Spleen (tissue), 11 donors: ENCODE measurements around the gene INPP4A. TPM values are rescaled to one million over a fixed set of nuclear protein-coding genes. Genes with fewer than 3 reads are reported as not detected.
"Not testable (repeated sequence)": the region's sequence is repeated elsewhere in the genome, so short reads cannot be mapped to it uniquely, and the experiment has no call there.

Experiments used
- DNase-seq: peaks from one replicate; pipeline ENCODE4 v3.0.0-alpha.2; 2020
- H3K27ac ChIP-seq, 8 donors: fragments of 200-600 bp; sonication (generic) in 7 of 8; 1 replicate in 4 of 8; 2 replicates in 4 of 8; pipeline versions ENCODE4 v1.5.0 to v1.8.0; 2016 to 2021; ENCODE audit warnings: inconsistent platforms in 4 of 8, mild to moderate bottlenecking in 4 of 8, moderate library complexity in 1 of 8
- H3K27me3 ChIP-seq, 7 donors: fragments of 200-600 bp; sonication (generic) in 6 of 7; replicated peaks in 1 of 7; 1 replicate in 4 of 7; 2 replicates in 3 of 7; pipeline versions ENCODE4 v1.5.0 to v1.8.0; 2016 to 2021; ENCODE audit warnings: inconsistent platforms in 3 of 7, mild to moderate bottlenecking in 1 of 7
- H3K36me3 ChIP-seq, 6 donors: fragments of 200-600 bp; sonication (generic) in 5 of 6; 1 replicate in 4 of 6; 2 replicates in 2 of 6; pipeline versions ENCODE4 v1.5.0 to v1.8.0; 2016 to 2021; ENCODE audit warnings: inconsistent platforms in 2 of 6
- H3K4me1 ChIP-seq, 6 donors: fragments of 200-600 bp; sonication (generic) in 5 of 6; 1 replicate in 3 of 6; 2 replicates in 3 of 6; pipeline versions ENCODE4 v1.5.0 to v1.8.0; 2016 to 2021; ENCODE audit warnings: inconsistent platforms in 3 of 6
- H3K4me3 ChIP-seq, 8 donors: fragments of 200-600 bp; sonication (generic) in 7 of 8; 1 replicate in 4 of 8; 2 replicates in 4 of 8; pipeline versions ENCODE4 v1.5.0 to v1.8.0; 2016 to 2021; ENCODE audit warnings: inconsistent platforms in 4 of 8, mild to moderate bottlenecking in 4 of 8, moderate library complexity in 2 of 8
- H3K9me3 ChIP-seq, 8 donors: fragments of 200-600 bp; sonication (generic) in 7 of 8; 1 replicate in 4 of 8; 2 replicates in 4 of 8; pipeline versions ENCODE4 v1.5.0 to v1.8.0; 2016 to 2021; ENCODE audit warnings: inconsistent platforms in 4 of 8
- POLR2A ChIP-seq, 3 donors: fragments of 450-650 bp; IDR thresholded peaks; one replicate each; pipeline ENCODE4 v1.5.1; 2017; ENCODE audit warnings: antibody characterized with exemption in 3 of 3, mild to moderate bottlenecking in 1 of 3
- POLR2AphosphoS5 ChIP-seq, 3 donors: sonication (generic); formaldehyde crosslinking; IDR thresholded peaks; one replicate each; pipeline ENCODE4 v1.5.1; 2017; ENCODE audit warnings: antibody characterized with exemption in 3 of 3
- WGBS, 5 donors: extraction: QIAGEN DNeasy Blood & Tissue Kit in 3 of 5; methylation state at CpG; one replicate each; pipeline versions ENCODE4 v1.1.5 to v1.1.7; 2013 to 2018; 5-methylcytosine and 5-hydroxymethylcytosine counted together
- intact Hi-C: fragments of 100-400 bp; cut with DNase I; formaldehyde crosslinking; loops from one replicate; pipeline ENCODE4 v1.15.0; 2023; ENCODE audit warnings: low total_unique reads
- polyA plus RNA-seq, 3 donors: library from polyadenylated mRNA; stranded (reverse); fragments of 200-250 nt; gene quantifications; one replicate each; pipeline ENCODE4 v1.2.1, GENCODE V29; 2013
- total RNA-seq, 7 donors: library from RNA; depleted of rRNA in 3 of 7; stranded (reverse); fragments of >200 nt in 3 of 7; fragmentation: NEBNext Ultra II Directional in 4 of 7; extraction: Animal tissue kit (Norgen Biotek cat#: 25700) in 4 of 7; gene quantifications; one replicate each; pipeline versions ENCODE4 v1.1.0 to v1.2.1, GENCODE V29; 2016 to 2021
- TF ChIP-seq, protein P1 (sequence below), 11 experiments: fragments of 200-600 bp in 7 of 11; fragments of 450-650 bp in 4 of 11; sonication (generic) in 4 of 11; IDR thresholded peaks in 8 of 11; conservative IDR thresholded peaks in 3 of 11; 1 replicate in 7 of 11; 2 replicates in 4 of 11; pipeline versions ENCODE4 v1.4.0 to v1.8.0; 2016 to 2021; ENCODE audit warnings: antibody characterized with exemption in 11 of 11, inconsistent platforms in 4 of 11, mild to moderate bottlenecking in 1 of 11
- donor health status: healthy with polysubstance abuse.
- donor health status: DM: no; HTN: no; CAD: no; lungs with moderate emphysema.
- donor health status: DM: no; HTN: no; CAD: no.
- donor health status: Bipolar disorder and iron deficiency.
- donor health status: healthy.
- donor health status: DM: no; HTN: no; CAD: no.
- donor health status: DM: yes; HTN: yes; CAD: no.

The INPP4A gene
- total and polyA plus RNA-seq, 10 donors = 6.4 to 102 (median 69.2) TPM

- Histone ChIP-seq H3K27ac (no peak overlapping the region), H3K4me3 (no peak overlapping the region), H3K36me3 (peaks cover 0 to 100% (median 43%) of the 10 kb centered on the region in 6 donors), H3K9me3 (no peaks in the 10 kb centered on the region), H3K27me3 (no peaks in the 10 kb centered on the region), H3K4me1 (no peaks in the 10 kb centered on the region)
- TF ChIP-seq, protein P1, sequence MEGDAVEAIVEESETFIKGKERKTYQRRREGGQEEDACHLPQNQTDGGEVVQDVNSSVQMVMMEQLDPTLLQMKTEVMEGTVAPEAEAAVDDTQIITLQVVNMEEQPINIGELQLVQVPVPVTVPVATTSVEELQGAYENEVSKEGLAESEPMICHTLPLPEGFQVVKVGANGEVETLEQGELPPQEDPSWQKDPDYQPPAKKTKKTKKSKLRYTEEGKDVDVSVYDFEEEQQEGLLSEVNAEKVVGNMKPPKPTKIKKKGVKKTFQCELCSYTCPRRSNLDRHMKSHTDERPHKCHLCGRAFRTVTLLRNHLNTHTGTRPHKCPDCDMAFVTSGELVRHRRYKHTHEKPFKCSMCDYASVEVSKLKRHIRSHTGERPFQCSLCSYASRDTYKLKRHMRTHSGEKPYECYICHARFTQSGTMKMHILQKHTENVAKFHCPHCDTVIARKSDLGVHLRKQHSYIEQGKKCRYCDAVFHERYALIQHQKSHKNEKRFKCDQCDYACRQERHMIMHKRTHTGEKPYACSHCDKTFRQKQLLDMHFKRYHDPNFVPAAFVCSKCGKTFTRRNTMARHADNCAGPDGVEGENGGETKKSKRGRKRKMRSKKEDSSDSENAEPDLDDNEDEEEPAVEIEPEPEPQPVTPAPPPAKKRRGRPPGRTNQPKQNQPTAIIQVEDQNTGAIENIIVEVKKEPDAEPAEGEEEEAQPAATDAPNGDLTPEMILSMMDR (IDR thresholded peaks at IDR 0.05 in 8 of 11, conservative IDR thresholded peaks at IDR 0.05 in 3 of 11) = no peak
- no peak for TF ChIP-seq POLR2AphosphoS5 (IDR thresholded peaks at IDR 0.05)
- no peak for TF ChIP-seq POLR2A (IDR thresholded peaks at IDR 0.05)
- intact Hi-C loops = no loop called here
- 86 to 95% (median 93%) methylated on average over 6 of the region's 6 CpGs for whole genome bisulfite sequencing, 5 donors
- no peak for DNase-seq
Observed at GRCh38 chr2:98586551-98587140, 142.0 kb downstream of the INPP4A start.

DNA sequence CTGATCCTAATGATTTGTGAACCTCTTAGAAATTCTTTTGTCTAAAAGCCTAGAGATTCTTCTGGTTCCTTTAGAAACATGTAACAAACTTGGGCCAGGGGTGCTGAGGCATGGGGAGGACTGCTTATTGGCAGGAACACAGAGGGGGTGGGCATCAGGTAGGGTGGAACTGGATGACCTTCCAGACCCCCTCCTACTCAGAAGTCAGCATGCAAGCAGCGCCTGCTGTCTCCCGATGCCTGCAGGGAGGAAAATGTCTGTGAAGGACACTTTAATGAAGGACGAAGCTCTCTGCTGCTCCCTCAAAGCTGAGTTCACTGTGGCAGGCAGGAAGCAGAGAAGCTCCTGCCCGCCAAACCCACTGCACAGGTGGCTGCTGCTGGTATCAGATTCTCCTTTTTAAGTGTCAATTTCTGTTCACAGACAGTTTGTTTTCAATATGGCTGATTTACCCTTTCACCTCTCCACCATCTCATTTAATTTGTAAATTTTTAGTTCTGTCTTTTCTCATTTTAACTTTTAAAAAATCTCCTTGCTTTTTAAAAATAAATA is 144.3 kb downstream of the INPP4A start:
- H3K36me3 ChIP-seq = peaks cover 0 to 100% (median 34%) of the 10 kb centered on the region in 6 donors
- no peak for DNase-seq
- no peaks in the 10 kb centered on the region for H3K4me1 ChIP-seq
- H3K9me3 ChIP-seq = peaks cover 0 to 5% (median under 1%) of the 10 kb centered on the region in 8 donors
- H3K4me3 ChIP-seq = no peak overlapping the region
- intact Hi-C loops = no loop called here
- TF ChIP-seq, protein P1 (IDR thresholded peaks at IDR 0.05 in 8 of 11, conservative IDR thresholded peaks at IDR 0.05 in 3 of 11) = no peak
- TF ChIP-seq POLR2AphosphoS5 (IDR thresholded peaks at IDR 0.05) (no peak), POLR2A (IDR thresholded peaks at IDR 0.05) (no peak)
- H3K27ac ChIP-seq = no peak overlapping the region
- 61 to 78% (median 74%) methylated on average over 4 of the region's 4 CpGs for WGBS, 5 donors
- H3K27me3 ChIP-seq = no peaks in the 10 kb centered on the region

- H3K4me1 ChIP-seq = no peaks in the 10 kb centered on the region
- no peak overlapping the region for H3K27ac ChIP-seq
- H3K4me3 ChIP-seq = no peak overlapping the region
- H3K36me3 ChIP-seq = peaks cover 0 to 97% (median 31%) of the 10 kb centered on the region in 6 donors
- DNase-seq = peak; percentile 38
- H3K9me3 ChIP-seq = peaks cover 0 to 8% (median 1%) of the 10 kb centered on the region in 8 donors
- WGBS, 5 donors = 96 to 100% (median 98%) methylated on average over 4 of the region's 4 CpGs
- no peaks in the 10 kb centered on the region for H3K27me3 ChIP-seq
- intact Hi-C loops = no loop called here
- TF ChIP-seq, protein P1 (IDR thresholded peaks at IDR 0.05 in 8 of 11, conservative IDR thresholded peaks at IDR 0.05 in 3 of 11) = no peak
Observed at GRCh38 chr2:98589489-98589888, 144.8 kb downstream of the INPP4A start.

DNA sequence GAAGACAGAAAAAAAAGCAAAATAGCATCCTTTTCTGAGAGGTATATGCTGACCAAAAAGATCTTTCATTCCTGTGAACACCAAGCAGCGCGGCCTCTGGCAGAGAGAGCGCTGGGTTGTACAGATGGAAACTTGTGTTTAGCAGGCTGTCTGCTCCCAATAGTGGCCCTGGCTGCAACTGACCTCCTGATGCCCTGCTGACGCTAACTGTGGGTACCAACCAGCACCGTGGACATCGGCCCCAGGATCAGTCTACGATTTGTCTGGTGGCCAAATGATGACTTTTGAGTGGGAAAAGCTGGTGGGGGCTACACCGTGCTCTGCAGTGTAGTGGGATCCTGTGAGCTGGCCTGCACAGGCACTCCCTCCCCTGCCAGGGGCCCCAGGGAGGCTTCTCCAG is 147.9 kb downstream of the INPP4A start:
- no peak for DNase-seq
- Histone ChIP-seq H3K27me3 (no peaks in the 10 kb centered on the region), H3K4me3 (no peak overlapping the region), H3K9me3 (peaks cover 0 to 8% (median 1%) of the 10 kb centered on the region in 8 donors), H3K36me3 (peaks cover 0 to 87% (median 22%) of the 10 kb centered on the region in 6 donors), H3K4me1 (no peaks in the 10 kb centered on the region), H3K27ac (no peak overlapping the region)
- intact Hi-C loops = no loop called here
- TF ChIP-seq POLR2AphosphoS5 (IDR thresholded peaks at IDR 0.05) (peak in 1 of 3 donors; percentile 10), POLR2A (IDR thresholded peaks at IDR 0.05) (no peak)
- WGBS, 5 donors = 94 to 98% (median 96%) methylated on average over 8 of the region's 8 CpGs

- WGBS, 5 donors = 74 to 90% (median 78%) methylated on average over 2 to 4 of the region's 4 CpGs
- H3K36me3 ChIP-seq = peaks cover 0 to 87% (median 30%) of the 10 kb centered on the region in 6 donors
- intact Hi-C loops, H3K9me3 ChIP-seq, H3K27me3 ChIP-seq, H3K4me1 ChIP-seq, H3K4me3 ChIP-seq, H3K27ac ChIP-seq, DNase-seq: not testable (repeated sequence)
Observed at GRCh38 chr2:98594665-98595064, 150.0 kb downstream of the INPP4A start.
